ENCODE measurements around the gene DZIP1.
"Not testable (repeated sequence)": the region's sequence is repeated elsewhere in the genome, so short reads cannot be mapped to it uniquely, and the experiment has no call there.

DZIP1 gene

GRCh38 chr13:95603887-95604555 lies 40.5 kb downstream of the DZIP1 start:
- DNase-seq (ENCODE audit: low read depth in 4 of 4, low spot score in 1 of 4): no peak

GRCh38 chr13:95601906-95602305 lies 42.6 kb downstream of the DZIP1 start:
- no peak for DNase-seq (ENCODE audit: low read depth in 4 of 4, low spot score in 1 of 4)

- DNase-seq (ENCODE audit: low read depth in 4 of 4, low spot score in 1 of 4): no peak
Observed at GRCh38 chr13:95601216-95601615, 43.3 kb downstream of the DZIP1 start.

- DNase-seq (ENCODE audit: low read depth in 4 of 4, low spot score in 1 of 4): no peak
Observed at GRCh38 chr13:95596701-95597100, 47.8 kb downstream of the DZIP1 start.

GRCh38 chr13:95593462-95593861 lies 51.0 kb downstream of the DZIP1 start:
- no peak for DNase-seq (ENCODE audit: low read depth in 4 of 4, low spot score in 1 of 4)

- DNase-seq (ENCODE audit: low read depth in 4 of 4, low spot score in 1 of 4): no peak
Observed at GRCh38 chr13:95588721-95589120, 55.8 kb downstream of the DZIP1 start.

GRCh38 chr13:95588134-95588533 lies 56.4 kb downstream of the DZIP1 start:
- no peak for DNase-seq (ENCODE audit: low read depth in 4 of 4, low spot score in 1 of 4)

- no peak for DNase-seq (ENCODE audit: low read depth in 4 of 4, low spot score in 1 of 4)
Observed at GRCh38 chr13:95585867-95586266, 58.6 kb downstream of the DZIP1 start.

GRCh38 chr13:95579303-95579702 lies 65.2 kb downstream of the DZIP1 start:
- DNase-seq (ENCODE audit: low read depth in 4 of 4, low spot score in 1 of 4): no peak

- DNase-seq (ENCODE audit: low read depth in 4 of 4, low spot score in 1 of 4): no peak
Observed at GRCh38 chr13:95573221-95573620, 71.3 kb downstream of the DZIP1 start.

- DNase-seq (ENCODE audit: low read depth in 4 of 4, low spot score in 1 of 4): no peak
Observed at GRCh38 chr13:95571941-95572340, 72.6 kb downstream of the DZIP1 start.

GRCh38 chr13:95570016-95570415 lies 74.5 kb downstream of the DZIP1 start:
- no peak for DNase-seq (ENCODE audit: low read depth in 4 of 4, low spot score in 1 of 4)

GRCh38 chr13:95568131-95568530 lies 76.4 kb downstream of the DZIP1 start:
- DNase-seq (ENCODE audit: low read depth in 4 of 4, low spot score in 1 of 4): no peak

- not testable (repeated sequence) for DNase-seq (ENCODE audit: low read depth in 4 of 4, low spot score in 1 of 4)
Observed at GRCh38 chr13:95565758-95566157, 78.7 kb downstream of the DZIP1 start.

GRCh38 chr13:95564733-95565291 lies 79.7 kb downstream of the DZIP1 start:
- no peak for DNase-seq (ENCODE audit: low read depth in 4 of 4, low spot score in 1 of 4)

- no peak for DNase-seq (ENCODE audit: low read depth in 4 of 4, low spot score in 1 of 4)
Observed at GRCh38 chr13:95564091-95564490, 80.4 kb downstream of the DZIP1 start.

- DNase-seq (ENCODE audit: low read depth in 4 of 4, low spot score in 1 of 4): no peak
Observed at GRCh38 chr13:95560387-95560786, 84.1 kb downstream of the DZIP1 start.

GRCh38 chr13:95559100-95559499 lies 85.4 kb downstream of the DZIP1 start:
- DNase-seq (ENCODE audit: low read depth in 4 of 4, low spot score in 1 of 4): no peak

GRCh38 chr13:95557013-95557412 lies 87.5 kb downstream of the DZIP1 start:
- no peak for DNase-seq (ENCODE audit: low read depth in 4 of 4, low spot score in 1 of 4)

GRCh38 chr13:95553581-95554385 lies 90.7 kb downstream of the DZIP1 start:
- DNase-seq (ENCODE audit: low read depth in 4 of 4, low spot score in 1 of 4): no peak

- DNase-seq (ENCODE audit: low read depth in 4 of 4, low spot score in 1 of 4): no peak
Observed at GRCh38 chr13:95552539-95553441, 91.7 kb downstream of the DZIP1 start, which contains the start of gene CLDN10. CLDN10 (plus strand) TSS chr13:95552720; CDS start chr13:95552754, 34 bp downstream.

All from stimulated activated CD4-positive, alpha-beta T cell treated with anti-CD3 and anti-CD28 coated beads, Interleukin-1b, Interleukin-23, amount 100 ng/mL, for 24 hours (primary cell).